WTC11 (cell line): ENCODE measurements around the gene RPRD2. TPM values are rescaled to one million over a fixed set of nuclear protein-coding genes. Genes with fewer than 3 reads are reported as not detected.

ENCODE experiments used
- ATAC-seq: fragments of 200-7000 bp; cut with Tn5 transposase; 2 replicates; pipeline ENCODE4 v1.10.0; 2021; ENCODE audit warnings: mild to moderate bottlenecking, moderate library complexity
- CTCF ChIA-PET: fragments of 300-600 bp; sonication (Branson Sonifier 250); formaldehyde crosslinking; loops from one replicate; lab custom pipeline; 2021; ENCODE audit warnings: antibody characterized with exemption; lab: Charles Lee
- POLR2A ChIA-PET: fragments of 350-600 bp; sonication (Branson Sonifier 250); formaldehyde crosslinking; loops from one replicate; lab custom pipeline; 2021; ENCODE audit warnings: antibody characterized with exemption; lab: Charles Lee
- DNase-seq: peaks from one replicate; pipeline ENCODE4 v3.0.0; 2021; ENCODE audit warnings: low spot score
- H3K27ac Mint-ChIP-seq: 2 replicates; pipeline ENCODE4 v1.8.0; 2021; ENCODE audit warnings: mixed read lengths
- H3K27me3 Mint-ChIP-seq: 2 replicates; pipeline ENCODE4 v1.8.0; 2021; ENCODE audit warnings: low read depth, mild to moderate bottlenecking, moderate library complexity, mixed read lengths
- H3K36me3 Mint-ChIP-seq: 2 replicates; pipeline ENCODE4 v1.8.0; 2021; ENCODE audit warnings: mixed read lengths
- H3K4me1 Mint-ChIP-seq: 2 replicates; pipeline ENCODE4 v1.8.0; 2022; ENCODE audit warnings: mixed read lengths
- H3K4me3 Mint-ChIP-seq: 2 replicates; pipeline ENCODE4 v1.8.0; 2021; ENCODE audit warnings: mild to moderate bottlenecking, moderate library complexity, mixed read lengths
- H3K9me3 Mint-ChIP-seq: 2 replicates; pipeline ENCODE4 v1.8.0; 2021; ENCODE audit warnings: mixed read lengths
- AR ChIP-seq: fragments of 250-450 bp; sonication (Bioruptor Pico); IDR thresholded peaks from 2 replicates; pipeline ENCODE4 v1.9.0; 2021; ENCODE audit warnings: mild to moderate bottlenecking
- CBFB ChIP-seq: sonication (generic); formaldehyde crosslinking; IDR thresholded peaks from 2 replicates; pipeline ENCODE4 v1.8.1; 2022; ENCODE audit warnings: mild to moderate bottlenecking, low read depth, missing genetic modification reagents
- E2F4 ChIP-seq: sonication (generic); formaldehyde crosslinking; IDR thresholded peaks from 2 replicates; pipeline ENCODE4 v1.8.1; 2022; ENCODE audit warnings: low read depth, mild to moderate bottlenecking, moderate library complexity, missing genetic modification reagents, borderline replicate concordance
- E2F5 ChIP-seq: sonication (generic); formaldehyde crosslinking; IDR thresholded peaks from 2 replicates; pipeline ENCODE4 v1.8.1; 2022; ENCODE audit warnings: mild to moderate bottlenecking, moderate library complexity, missing genetic modification reagents
- ELF4 ChIP-seq: sonication (generic); formaldehyde crosslinking; IDR thresholded peaks from 2 replicates; pipeline ENCODE4 v1.8.1; 2022; ENCODE audit warnings: low read depth, mild to moderate bottlenecking, moderate library complexity, missing genetic modification reagents
- EMX1 ChIP-seq: fragments of 250-450 bp; sonication (Bioruptor Pico); IDR thresholded peaks from 2 replicates; pipeline ENCODE4 v1.8.0; 2021; ENCODE audit warnings: mild to moderate bottlenecking
- FOXJ3 ChIP-seq: sonication (generic); formaldehyde crosslinking; IDR thresholded peaks from 2 replicates; pipeline ENCODE4 v1.9.0; 2021; ENCODE audit warnings: missing genetic modification reagents, mild to moderate bottlenecking, borderline replicate concordance
- FOXP1 ChIP-seq: sonication (generic); formaldehyde crosslinking; IDR thresholded peaks from 2 replicates; pipeline ENCODE4 v1.8.0; 2022; ENCODE audit warnings: missing genetic modification reagents, mild to moderate bottlenecking, moderate library complexity, borderline replicate concordance
- NFATC4 ChIP-seq: fragments of 250-450 bp; sonication (Bioruptor Pico); IDR thresholded peaks from 2 replicates; pipeline ENCODE4 v1.9.0; 2021; ENCODE audit warnings: mild to moderate bottlenecking
- NFE2L1 ChIP-seq: sonication (generic); formaldehyde crosslinking; IDR thresholded peaks from 2 replicates; pipeline ENCODE4 v1.8.1; 2023; ENCODE audit warnings: missing genetic modification reagents
- NR3C1 ChIP-seq: sonication (generic); formaldehyde crosslinking; conservative IDR thresholded peaks from 2 replicates; pipeline ENCODE4 v1.8.1; 2023; ENCODE audit warnings: low read depth, mild to moderate bottlenecking, missing genetic modification reagents
- OVOL2 ChIP-seq: fragments of 250-450 bp; sonication (Bioruptor Pico); IDR thresholded peaks from 2 replicates; pipeline ENCODE4 v1.9.0; 2021; ENCODE audit warnings: mild to moderate bottlenecking, borderline replicate concordance
- PRRX2 ChIP-seq: fragments of 250-450 bp; sonication (Bioruptor Pico); IDR thresholded peaks from 2 replicates; pipeline ENCODE4 v1.8.0; 2021; ENCODE audit warnings: mild to moderate bottlenecking
- RORB ChIP-seq: fragments of 250-450 bp; sonication (Bioruptor Pico); IDR thresholded peaks from 2 replicates; pipeline ENCODE4 v1.9.0; 2021; ENCODE audit warnings: mild to moderate bottlenecking
- SMAD3 ChIP-seq: sonication (generic); formaldehyde crosslinking; IDR thresholded peaks from 2 replicates; pipeline ENCODE4 v1.8.0; 2022; ENCODE audit warnings: missing genetic modification reagents, mild to moderate bottlenecking, borderline replicate concordance
- SMAD4 ChIP-seq: sonication (generic); formaldehyde crosslinking; IDR thresholded peaks from 2 replicates; pipeline ENCODE4 v1.8.0; 2022; ENCODE audit warnings: mild to moderate bottlenecking, missing genetic modification reagents
- USF2 ChIP-seq: sonication (generic); formaldehyde crosslinking; IDR thresholded peaks from 2 replicates; pipeline ENCODE4 v1.8.1; 2023; ENCODE audit warnings: mild to moderate bottlenecking, missing genetic modification reagents, moderate library complexity
- ZBTB21 ChIP-seq: sonication (generic); formaldehyde crosslinking; IDR thresholded peaks from 2 replicates; pipeline ENCODE4 v1.8.1; 2023; ENCODE audit warnings: mild to moderate bottlenecking, missing genetic modification reagents, borderline replicate concordance
- ZNF138 ChIP-seq: sonication (generic); formaldehyde crosslinking; conservative IDR thresholded peaks from 2 replicates; pipeline ENCODE4 v1.8.1; 2022; ENCODE audit warnings: mild to moderate bottlenecking, moderate library complexity, missing genetic modification reagents
- ZNF396 ChIP-seq: fragments of 250-450 bp; sonication (Bioruptor Pico); IDR thresholded peaks from 2 replicates; pipeline ENCODE4 v1.8.0; 2021; ENCODE audit warnings: mild to moderate bottlenecking, moderate library complexity, borderline replicate concordance
- total RNA-seq: library from RNA; stranded (reverse); gene quantifications from 3 replicates; pipeline ENCODE4 v1.2.3, GENCODE V29; 2021
- TF ChIP-seq, protein P1 (sequence below): sonication (generic); formaldehyde crosslinking; IDR thresholded peaks from 2 replicates; pipeline ENCODE4 v1.8.0; 2023; ENCODE audit warnings: mild to moderate bottlenecking, missing genetic modification reagents
- TF ChIP-seq, protein P2 (sequence below): sonication (generic); formaldehyde crosslinking; conservative IDR thresholded peaks from 2 replicates; pipeline ENCODE4 v1.8.1; 2023; ENCODE audit warnings: mild to moderate bottlenecking, low read depth, missing genetic modification reagents, moderate library complexity
- TF ChIP-seq, protein P3 (sequence below): sonication (generic); formaldehyde crosslinking; IDR thresholded peaks from 2 replicates; pipeline ENCODE4 v1.8.1; 2022; ENCODE audit warnings: mild to moderate bottlenecking, missing genetic modification reagents, moderate library complexity, borderline replicate concordance

RPRD2 gene
- total RNA-seq, 1 experiment from 2014 or later: 26.1 TPM

DNA sequence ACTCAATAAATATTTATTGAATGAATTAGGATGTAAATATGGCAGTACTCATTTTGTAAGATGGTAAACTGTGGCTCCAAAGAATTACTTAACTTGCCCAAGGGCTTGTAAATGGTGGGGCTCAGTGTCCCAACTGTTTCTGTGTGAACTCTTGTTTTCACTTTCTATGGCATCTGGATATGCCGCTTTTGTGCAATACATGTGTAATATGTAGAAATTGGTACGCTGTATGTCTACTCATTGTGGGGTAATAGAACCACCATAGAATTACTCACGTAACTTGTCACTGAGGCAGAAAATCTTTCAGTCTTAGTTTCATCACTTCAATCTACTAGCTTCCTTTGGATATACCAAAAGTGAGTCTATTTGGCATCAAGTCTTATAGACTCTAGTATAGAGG lies 41.6 kb upstream of the RPRD2 start:
- DNase-seq (no peak), ATAC-seq (no peak)
- H3K27ac Mint-ChIP-seq: peak overlapping the region; percentile 60; the same call in 1 of the 2 replicates
- CTCF ChIA-PET: no interaction called here
- no peak for TF ChIP-seq E2F4
- no peak for TF ChIP-seq EMX1 (CRISPR knock-in tag)
- no peak for TF ChIP-seq SMAD4
- no peak for TF ChIP-seq ZNF396 (CRISPR knock-in tag)
- no peak for TF ChIP-seq NR3C1 (CRISPR knock-in tag)
- no peak for TF ChIP-seq SMAD3 (CRISPR knock-in tag)
- TF ChIP-seq NFATC4 (CRISPR knock-in tag): no peak
- no peak for TF ChIP-seq ZBTB21 (CRISPR knock-in tag)
- no peak for TF ChIP-seq FOXJ3 (CRISPR knock-in tag)
- TF ChIP-seq FOXP1 (CRISPR knock-in tag): no peak
- TF ChIP-seq, protein P1, sequence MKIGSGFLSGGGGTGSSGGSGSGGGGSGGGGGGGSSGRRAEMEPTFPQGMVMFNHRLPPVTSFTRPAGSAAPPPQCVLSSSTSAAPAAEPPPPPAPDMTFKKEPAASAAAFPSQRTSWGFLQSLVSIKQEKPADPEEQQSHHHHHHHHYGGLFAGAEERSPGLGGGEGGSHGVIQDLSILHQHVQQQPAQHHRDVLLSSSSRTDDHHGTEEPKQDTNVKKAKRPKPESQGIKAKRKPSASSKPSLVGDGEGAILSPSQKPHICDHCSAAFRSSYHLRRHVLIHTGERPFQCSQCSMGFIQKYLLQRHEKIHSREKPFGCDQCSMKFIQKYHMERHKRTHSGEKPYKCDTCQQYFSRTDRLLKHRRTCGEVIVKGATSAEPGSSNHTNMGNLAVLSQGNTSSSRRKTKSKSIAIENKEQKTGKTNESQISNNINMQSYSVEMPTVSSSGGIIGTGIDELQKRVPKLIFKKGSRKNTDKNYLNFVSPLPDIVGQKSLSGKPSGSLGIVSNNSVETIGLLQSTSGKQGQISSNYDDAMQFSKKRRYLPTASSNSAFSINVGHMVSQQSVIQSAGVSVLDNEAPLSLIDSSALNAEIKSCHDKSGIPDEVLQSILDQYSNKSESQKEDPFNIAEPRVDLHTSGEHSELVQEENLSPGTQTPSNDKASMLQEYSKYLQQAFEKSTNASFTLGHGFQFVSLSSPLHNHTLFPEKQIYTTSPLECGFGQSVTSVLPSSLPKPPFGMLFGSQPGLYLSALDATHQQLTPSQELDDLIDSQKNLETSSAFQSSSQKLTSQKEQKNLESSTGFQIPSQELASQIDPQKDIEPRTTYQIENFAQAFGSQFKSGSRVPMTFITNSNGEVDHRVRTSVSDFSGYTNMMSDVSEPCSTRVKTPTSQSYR (CRISPR knock-in tag): no peak
- no peak for TF ChIP-seq RORB (CRISPR knock-in tag)
- TF ChIP-seq USF2 (CRISPR knock-in tag): no peak
- no peak for TF ChIP-seq OVOL2
- no peak for TF ChIP-seq ELF4
- TF ChIP-seq ZNF138 (CRISPR knock-in tag): no peak
- no peak for TF ChIP-seq NFE2L1 (CRISPR knock-in tag)
- TF ChIP-seq E2F5 (CRISPR knock-in tag): no peak
- TF ChIP-seq, all 79 proteins: peak for 0
- no peaks in the 10 kb centered on the region for H3K9me3 Mint-ChIP-seq
- peaks cover 5% of the 10 kb centered on the region for H3K4me1 Mint-ChIP-seq
- POLR2A ChIA-PET: no interaction called here
- peak overlapping the region; percentile 99 for H3K4me3 Mint-ChIP-seq
- H3K36me3 Mint-ChIP-seq: peaks cover 30% of the 10 kb centered on the region
- H3K27me3 Mint-ChIP-seq: no peaks in the 10 kb centered on the region

DNA sequence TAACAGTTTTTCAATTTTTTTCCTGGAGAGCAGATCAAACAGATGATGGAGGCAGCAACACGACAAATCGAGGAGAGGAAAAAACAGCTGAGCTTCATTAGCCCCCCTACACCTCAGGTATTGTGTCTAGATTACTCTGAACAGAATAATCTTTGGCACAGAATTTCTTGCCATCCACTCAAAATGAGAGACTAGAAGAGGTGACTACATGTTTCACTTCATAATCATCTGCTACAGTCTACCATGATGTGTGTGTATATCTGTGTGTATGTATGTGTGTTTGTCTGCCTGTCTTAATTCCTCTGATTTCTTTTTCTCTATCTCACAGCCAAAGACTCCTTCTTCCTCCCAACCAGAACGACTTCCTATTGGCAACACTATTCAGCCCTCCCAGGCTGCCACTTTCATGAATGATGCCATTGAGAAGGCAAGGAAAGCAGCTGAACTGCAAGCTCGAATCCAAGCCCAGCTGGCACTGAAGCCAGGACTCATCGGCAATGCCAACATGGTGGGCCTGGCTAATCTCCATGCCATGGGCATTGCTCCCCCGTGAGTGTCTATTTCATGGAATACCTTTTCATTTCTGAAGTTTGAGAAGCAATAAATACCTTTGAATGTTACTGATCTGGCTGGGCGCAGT lies 31.2 kb upstream of the RPRD2 start:
- ChIA-PET CTCF (no interaction called here), POLR2A (interaction anchor here (0.6 kb wide), 1 partner anchor 50 kb away, joined by 7 read pairs; the partner anchor contains the start of gene CIART)
- no peak overlapping the region for H3K4me3 Mint-ChIP-seq
- H3K27ac Mint-ChIP-seq: no peak overlapping the region
- no peak for ATAC-seq
- H3K36me3 Mint-ChIP-seq: peaks cover 74% of the 10 kb centered on the region
- DNase-seq: no peak
- H3K27me3 Mint-ChIP-seq: no peaks in the 10 kb centered on the region
- H3K4me1 Mint-ChIP-seq: no peaks in the 10 kb centered on the region
- no peaks in the 10 kb centered on the region for H3K9me3 Mint-ChIP-seq
- TF ChIP-seq, protein P2, sequence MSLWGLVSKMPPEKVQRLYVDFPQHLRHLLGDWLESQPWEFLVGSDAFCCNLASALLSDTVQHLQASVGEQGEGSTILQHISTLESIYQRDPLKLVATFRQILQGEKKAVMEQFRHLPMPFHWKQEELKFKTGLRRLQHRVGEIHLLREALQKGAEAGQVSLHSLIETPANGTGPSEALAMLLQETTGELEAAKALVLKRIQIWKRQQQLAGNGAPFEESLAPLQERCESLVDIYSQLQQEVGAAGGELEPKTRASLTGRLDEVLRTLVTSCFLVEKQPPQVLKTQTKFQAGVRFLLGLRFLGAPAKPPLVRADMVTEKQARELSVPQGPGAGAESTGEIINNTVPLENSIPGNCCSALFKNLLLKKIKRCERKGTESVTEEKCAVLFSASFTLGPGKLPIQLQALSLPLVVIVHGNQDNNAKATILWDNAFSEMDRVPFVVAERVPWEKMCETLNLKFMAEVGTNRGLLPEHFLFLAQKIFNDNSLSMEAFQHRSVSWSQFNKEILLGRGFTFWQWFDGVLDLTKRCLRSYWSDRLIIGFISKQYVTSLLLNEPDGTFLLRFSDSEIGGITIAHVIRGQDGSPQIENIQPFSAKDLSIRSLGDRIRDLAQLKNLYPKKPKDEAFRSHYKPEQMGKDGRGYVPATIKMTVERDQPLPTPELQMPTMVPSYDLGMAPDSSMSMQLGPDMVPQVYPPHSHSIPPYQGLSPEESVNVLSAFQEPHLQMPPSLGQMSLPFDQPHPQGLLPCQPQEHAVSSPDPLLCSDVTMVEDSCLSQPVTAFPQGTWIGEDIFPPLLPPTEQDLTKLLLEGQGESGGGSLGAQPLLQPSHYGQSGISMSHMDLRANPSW (CRISPR knock-in tag): no peak
- TF ChIP-seq, protein P3, sequence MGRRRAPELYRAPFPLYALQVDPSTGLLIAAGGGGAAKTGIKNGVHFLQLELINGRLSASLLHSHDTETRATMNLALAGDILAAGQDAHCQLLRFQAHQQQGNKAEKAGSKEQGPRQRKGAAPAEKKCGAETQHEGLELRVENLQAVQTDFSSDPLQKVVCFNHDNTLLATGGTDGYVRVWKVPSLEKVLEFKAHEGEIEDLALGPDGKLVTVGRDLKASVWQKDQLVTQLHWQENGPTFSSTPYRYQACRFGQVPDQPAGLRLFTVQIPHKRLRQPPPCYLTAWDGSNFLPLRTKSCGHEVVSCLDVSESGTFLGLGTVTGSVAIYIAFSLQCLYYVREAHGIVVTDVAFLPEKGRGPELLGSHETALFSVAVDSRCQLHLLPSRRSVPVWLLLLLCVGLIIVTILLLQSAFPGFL (CRISPR knock-in tag): no peak
- TF ChIP-seq AR (CRISPR knock-in tag) (no peak), NFATC4 (CRISPR knock-in tag) (no peak), CBFB (CRISPR knock-in tag) (no peak), PRRX2 (CRISPR knock-in tag) (no peak)
